NCI-H748 (cell line): ENCODE measurements around the gene CRTAP.
A peak's percentile ranks its signal among the peaks of the same experiment; 100 is the strongest.
"Not testable (repeated sequence)": the region's sequence is repeated elsewhere in the genome, so short reads cannot be mapped to it uniquely, and the experiment has no call there.

Source experiments
- DNase-seq: peaks from one replicate; lab custom pipeline; 2025; ENCODE audit not compliant: unreplicated experiment; lab: John Stamatoyannopoulos, UW

The CRTAP gene

DNA sequence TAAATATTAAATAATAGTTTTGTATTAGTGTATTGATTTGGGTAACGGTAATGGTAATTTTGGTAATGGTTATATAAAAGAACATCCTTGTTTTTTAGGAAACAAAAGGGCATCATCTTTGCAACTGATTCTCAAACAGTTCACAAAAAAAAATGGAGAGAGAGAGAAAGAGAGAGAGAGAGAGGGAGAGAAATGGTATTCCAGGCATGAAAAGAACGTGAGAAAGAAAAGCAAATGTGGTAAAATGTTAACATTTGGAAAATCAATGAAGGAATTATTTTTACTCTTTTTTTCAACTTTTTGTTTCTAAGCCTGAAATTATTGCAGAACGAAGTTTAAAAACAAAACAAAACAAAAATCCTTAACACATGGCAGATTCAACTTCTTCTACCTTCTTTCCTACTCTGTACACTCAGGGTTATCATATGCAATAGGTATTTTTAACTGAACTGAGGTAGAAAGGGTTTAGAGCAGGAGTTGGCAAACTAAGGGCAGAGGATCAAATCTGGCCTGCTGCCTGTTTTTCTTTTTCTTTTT is 14.6 kb upstream of the CRTAP start:
- DNase-seq = no peak

DNA sequence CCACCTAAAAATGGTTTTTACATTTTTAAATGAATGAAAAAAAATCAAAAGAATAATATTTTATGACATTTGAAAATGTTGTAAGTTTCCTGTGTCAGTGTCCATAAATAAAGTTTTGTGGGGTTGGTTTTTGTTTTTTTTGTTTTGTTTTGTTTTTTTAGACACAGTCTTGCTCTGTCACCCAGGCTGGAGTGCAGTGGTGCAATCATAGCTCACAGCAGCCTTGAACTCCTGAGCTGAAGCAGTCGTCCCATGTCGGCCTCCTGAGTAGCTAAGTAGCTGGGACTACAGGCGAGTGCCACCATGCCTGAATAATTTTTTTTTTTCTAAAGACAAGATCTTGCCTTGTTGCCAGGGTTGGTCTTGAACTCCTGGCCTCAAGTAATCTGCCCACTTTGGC is 14.1 kb upstream of the CRTAP start:
- no peak for DNase-seq

DNA sequence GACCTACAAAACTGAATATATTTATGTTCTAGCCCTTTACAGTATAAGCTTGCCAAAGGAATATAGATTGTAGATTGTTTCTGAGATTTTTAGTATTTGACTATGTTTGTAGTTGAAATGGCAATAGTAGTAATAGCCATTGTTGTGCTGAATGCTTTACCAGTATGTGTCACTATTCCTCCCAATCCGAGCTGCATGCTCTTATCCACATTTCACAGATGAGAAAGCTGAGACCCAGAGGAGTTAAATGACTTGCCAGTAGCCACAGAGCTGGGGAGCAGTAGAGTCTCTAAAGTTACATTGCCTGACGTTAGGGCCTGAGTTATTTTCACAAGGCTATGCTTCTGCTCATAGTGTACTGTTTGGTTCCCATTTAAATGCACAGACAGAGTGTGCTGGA is 13.6 kb upstream of the CRTAP start:
- no peak for DNase-seq

DNA sequence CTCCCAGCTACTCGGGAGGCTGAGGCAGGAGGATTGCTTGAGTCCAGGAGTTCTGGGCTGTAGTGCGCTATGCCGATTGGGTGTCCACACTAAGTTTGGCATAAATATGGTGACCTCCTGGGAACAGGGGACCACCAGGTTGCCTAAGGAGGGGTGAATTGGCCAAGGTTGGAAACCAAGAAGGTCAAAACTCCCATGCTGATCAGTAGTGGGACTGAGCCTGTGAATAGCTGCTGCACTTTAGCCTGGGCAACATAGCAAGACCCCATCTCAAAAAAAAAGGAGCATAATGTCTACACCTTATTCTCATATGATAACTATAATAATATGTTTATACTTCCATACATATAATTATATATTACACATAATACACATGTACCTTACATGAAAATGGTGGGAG is 10.8 kb upstream of the CRTAP start:
- DNase-seq = no peak

- DNase-seq = no peak
Observed at GRCh38 chr3:33103480-33103879, 10.3 kb upstream of the CRTAP start.

DNA sequence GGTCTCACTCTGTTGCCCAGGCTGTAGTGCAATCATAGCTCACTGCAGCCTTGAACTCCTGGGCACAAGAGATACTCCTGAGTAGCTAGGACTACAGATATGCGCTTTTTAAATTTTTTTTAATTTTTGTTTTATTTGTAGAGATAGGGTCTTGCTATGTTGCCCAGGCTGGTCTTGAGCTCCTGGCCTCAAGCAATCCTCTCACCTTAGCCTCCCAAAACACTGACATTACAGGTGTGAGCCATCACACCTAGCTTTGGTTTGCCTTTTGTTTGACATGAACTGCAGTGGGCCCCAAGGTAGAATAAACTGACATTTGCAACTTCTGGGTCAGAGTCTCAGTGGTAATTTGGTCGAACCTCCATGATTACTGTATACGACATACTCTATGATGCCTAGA is 9.0 kb upstream of the CRTAP start:
- DNase-seq = no peak

DNA sequence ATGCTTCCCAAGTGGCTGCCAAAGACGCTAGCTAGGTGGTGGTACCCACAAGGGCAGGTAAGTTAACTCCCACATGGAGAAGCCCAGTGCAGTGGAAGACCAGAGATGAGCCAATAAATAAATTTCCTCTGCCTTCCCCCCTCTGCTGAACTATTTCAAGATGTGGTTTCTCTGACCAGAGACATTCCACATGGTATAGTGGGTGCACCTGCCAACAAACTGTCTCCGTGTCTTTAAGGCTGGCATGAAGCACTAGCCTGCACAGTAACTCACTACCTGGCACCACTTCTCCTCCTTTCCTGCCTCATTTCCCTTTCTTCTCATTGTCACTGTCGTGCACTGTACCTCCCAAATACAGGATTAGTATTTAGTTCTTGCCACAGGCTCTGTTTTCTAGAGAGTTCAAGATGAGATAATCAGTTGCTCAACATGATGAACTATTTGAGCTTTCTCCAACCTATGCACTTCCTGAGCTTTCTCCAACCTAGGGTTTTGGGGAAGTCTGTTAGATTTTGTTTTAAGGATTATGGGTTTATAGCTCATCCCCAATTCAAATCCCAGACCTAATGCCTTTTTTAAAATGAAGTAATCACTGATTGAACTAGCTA is 8.4 kb upstream of the CRTAP start:
- DNase-seq = no peak

GRCh38 chr3:33106854-33107253 is 7.0 kb upstream of the CRTAP start:
- not testable (repeated sequence) for DNase-seq

- no peak for DNase-seq
Observed at GRCh38 chr3:33111581-33111980, 2.2 kb upstream of the CRTAP start.

DNA sequence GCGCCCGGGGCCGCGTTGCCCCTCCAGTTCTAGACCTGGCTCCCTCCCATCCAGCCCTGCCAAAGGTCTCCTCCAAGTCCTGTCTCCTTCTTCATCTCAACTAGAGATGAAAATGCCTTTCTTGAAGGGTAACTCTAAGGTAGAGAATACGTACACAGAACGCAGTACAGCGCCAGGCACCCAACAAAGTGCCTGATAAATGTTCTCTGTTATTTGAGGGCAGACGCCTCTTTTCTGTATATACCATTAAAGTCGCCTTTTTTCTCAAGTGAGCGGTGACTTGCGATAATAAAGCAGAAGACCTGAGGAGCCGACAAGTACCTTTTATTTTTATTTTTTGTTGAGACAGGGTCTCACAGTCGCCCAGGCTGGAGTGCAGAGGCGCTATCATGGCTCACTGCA is 809 bp downstream of the CRTAP start:
- no peak for DNase-seq

GRCh38 chr3:33115024-33115768 is 1.4 kb downstream of the CRTAP start:
- DNase-seq = no peak

GRCh38 chr3:33117461-33117860 is 3.6 kb downstream of the CRTAP start:
- no peak for DNase-seq

- DNase-seq = no peak
Observed at GRCh38 chr3:33119891-33120290, 6.1 kb downstream of the CRTAP start.

GRCh38 chr3:33122991-33123390 is 9.2 kb downstream of the CRTAP start:
- DNase-seq = no peak

- DNase-seq = no peak
Observed at GRCh38 chr3:33124638-33125037, 10.8 kb downstream of the CRTAP start.

- no peak for DNase-seq
Observed at GRCh38 chr3:33125840-33126239, 12.0 kb downstream of the CRTAP start.

DNA sequence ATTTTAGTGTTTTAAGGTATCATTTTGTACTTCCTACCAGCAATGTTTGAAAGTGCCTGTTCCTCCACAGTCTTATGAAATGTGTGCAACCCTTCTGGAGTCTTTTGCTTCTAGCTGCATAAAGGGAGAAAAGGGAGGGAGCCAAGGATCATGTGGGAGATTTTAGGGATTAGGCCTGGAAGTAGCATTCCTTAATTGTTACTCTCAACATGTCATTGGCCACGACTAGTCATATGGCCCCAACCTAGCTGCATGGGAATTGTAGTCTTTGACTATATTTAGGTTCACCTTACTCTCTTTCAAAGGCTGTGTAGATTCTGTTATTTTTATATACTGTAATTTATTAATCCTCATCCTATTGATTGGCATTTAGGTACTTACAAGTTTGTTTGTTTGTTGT is 14.9 kb downstream of the CRTAP start:
- no peak for DNase-seq

DNA sequence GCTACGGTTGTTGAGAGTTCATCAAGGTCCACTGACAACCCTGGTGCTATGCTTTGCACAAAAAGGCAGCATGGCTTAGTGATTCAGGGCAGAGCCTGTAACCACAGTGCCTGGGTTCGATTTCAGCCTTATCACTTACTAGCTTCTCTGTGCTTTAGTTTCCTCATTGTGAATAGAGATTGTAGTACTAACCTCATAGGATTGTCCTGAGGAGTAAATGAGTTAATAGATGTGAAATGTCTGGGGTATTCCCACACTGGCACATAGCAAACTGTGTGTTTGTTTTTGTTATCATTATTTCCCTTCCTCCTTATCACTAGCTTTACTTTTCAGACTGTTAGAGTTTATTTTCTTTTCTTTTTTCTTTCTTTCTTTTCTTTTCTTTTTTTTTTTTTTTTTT is 16.3 kb downstream of the CRTAP start:
- DNase-seq = no peak

DNA sequence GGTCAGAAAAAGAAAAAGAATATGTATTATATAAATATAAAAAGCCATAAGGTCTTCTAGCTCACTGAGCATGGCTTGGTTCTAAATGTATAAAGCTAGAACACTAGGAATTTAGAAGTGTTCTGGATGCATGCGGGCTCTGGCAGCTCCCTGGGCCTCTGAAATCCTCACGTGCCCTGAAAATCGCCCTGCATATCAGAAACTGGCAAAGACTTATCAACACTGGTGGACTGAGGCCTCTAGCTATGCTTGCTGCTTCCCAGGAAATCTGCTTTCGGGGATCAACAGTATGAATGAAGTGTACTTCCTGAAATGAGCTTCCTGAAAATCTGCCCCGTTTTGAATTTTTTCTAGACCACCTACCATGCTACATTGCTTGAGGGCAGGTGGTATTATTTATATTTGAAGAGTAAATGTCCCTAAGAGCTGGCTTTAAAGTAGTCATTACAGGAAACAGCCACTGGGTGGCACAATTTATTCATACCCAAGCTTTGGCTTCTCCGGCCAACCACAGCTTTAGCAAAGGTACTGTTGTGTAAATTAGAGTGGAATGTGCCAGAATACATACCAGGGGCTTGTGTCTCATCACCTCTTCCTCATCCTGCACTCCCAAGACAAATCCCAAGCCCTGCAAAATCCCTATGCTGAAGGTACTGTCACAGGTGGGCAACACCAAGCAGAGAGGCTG is 17.7 kb downstream of the CRTAP start:
- DNase-seq = peak; percentile 56

- no peak for DNase-seq
Observed at GRCh38 chr3:33132019-33132360, 18.2 kb downstream of the CRTAP start.

DNA sequence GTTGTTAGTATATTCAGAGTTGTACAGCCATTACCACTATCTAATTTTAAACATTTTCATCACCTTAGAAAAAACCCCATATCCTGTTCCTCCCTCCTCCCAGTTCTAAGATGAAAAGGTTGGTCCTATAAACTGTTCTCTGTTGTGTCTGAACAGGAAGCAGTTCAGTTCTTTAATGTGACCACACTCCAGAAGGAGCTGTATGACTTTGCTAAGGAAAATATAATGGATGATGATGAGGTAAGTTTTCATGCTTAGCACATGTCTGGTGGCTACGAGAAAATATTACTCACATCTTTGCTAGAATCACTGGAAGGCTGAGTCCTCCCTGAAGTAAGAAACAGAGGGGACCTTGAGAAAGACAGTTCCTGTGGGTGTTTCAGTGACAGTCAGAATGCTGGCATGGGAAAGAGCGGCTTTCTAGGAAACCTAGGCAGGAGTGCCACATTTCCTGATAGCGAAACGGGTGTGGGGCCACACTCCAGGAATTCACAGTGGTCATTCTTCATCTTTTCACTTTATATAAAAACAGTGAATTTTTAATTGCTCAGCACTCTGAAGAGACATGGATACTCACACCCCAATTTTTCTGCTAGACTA is 20.3 kb downstream of the CRTAP start:
- no peak for DNase-seq

DNA sequence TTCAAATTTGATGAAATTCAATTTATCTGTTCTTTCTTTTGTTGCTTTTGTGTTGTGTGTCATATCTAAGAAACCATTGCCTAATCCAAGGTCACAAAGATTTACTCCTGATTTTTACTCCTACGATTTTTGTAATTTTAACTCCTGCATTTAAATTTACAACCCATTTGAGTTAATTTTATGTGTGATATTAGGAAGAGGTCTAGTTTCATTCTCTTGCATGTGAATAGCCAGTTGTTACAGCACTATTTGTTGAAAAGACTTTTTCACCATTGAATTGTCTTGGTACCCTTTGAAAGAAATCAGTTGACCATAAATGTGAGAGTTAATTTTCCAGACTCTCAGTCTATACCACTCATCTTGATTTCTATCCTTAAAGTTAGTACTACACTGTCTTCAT is 23.9 kb downstream of the CRTAP start:
- DNase-seq = no peak
